Mesendoderm (in vitro differentiated cells): Measurements from ENCODE around the gene ZBTB18.

Source experiments
- DNase-seq: peaks from one replicate; pipeline ENCODE4 v3.0.0; 2013
- H2AK5ac ChIP-seq: 2 replicates; pipeline ENCODE4 v1.6.1; 2013; ENCODE audit warnings: low read length, inconsistent platforms
- H2BK120ac ChIP-seq: 2 replicates; pipeline ENCODE4 v1.6.1; 2013; ENCODE audit warnings: low read depth, mild to moderate bottlenecking, low read length, moderate library complexity, mixed read lengths
- H2BK15ac ChIP-seq: replicated peaks from 2 replicates; pipeline ENCODE4 v1.6.1; 2013; ENCODE audit warnings: low read depth, mild to moderate bottlenecking, moderate library complexity
- H2BK5ac ChIP-seq: 2 replicates; pipeline ENCODE4 v1.6.1; 2013; ENCODE audit warnings: low read length, inconsistent platforms
- H3K18ac ChIP-seq: 2 replicates; pipeline ENCODE4 v1.6.1; 2013; ENCODE audit warnings: mild to moderate bottlenecking, low read length, mixed read lengths
- H3K23ac ChIP-seq: one replicate; pipeline ENCODE4 v1.6.1; 2013; ENCODE audit warnings: low read length
- H3K27ac ChIP-seq: 2 replicates; pipeline ENCODE4 v1.5.1; 2013; ENCODE audit warnings: low read depth, mild to moderate bottlenecking, inconsistent platforms, low read length, moderate library complexity
- H3K27me3 ChIP-seq: 2 replicates; pipeline ENCODE4 v1.6.1; 2013; ENCODE audit warnings: low read length, control low read depth, mild to moderate bottlenecking, inconsistent platforms; ENCODE audit not compliant: insufficient read depth, poor library complexity
- H3K36me3 ChIP-seq: 2 replicates; pipeline ENCODE4 v1.6.1; 2013; ENCODE audit warnings: low read length, inconsistent platforms; ENCODE audit not compliant: control insufficient read depth, insufficient read depth
- H3K4ac ChIP-seq: one replicate; pipeline ENCODE4 v1.6.1; 2013; ENCODE audit warnings: low read depth, mild to moderate bottlenecking, low read length, moderate library complexity
- H3K4me1 ChIP-seq: 2 replicates; pipeline ENCODE4 v1.6.1; 2013; ENCODE audit warnings: low read depth, low read length, inconsistent platforms; ENCODE audit not compliant: control insufficient read depth
- H3K4me2 ChIP-seq: 2 replicates; pipeline ENCODE4 v1.6.1; 2013; ENCODE audit warnings: low read length
- H3K4me3 ChIP-seq: 2 replicates; pipeline ENCODE4 v1.5.1; 2013; ENCODE audit warnings: mild to moderate bottlenecking, low read length
- H3K56ac ChIP-seq: one replicate; pipeline ENCODE4 v1.6.1; 2013; ENCODE audit warnings: low read length
- H3K79me1 ChIP-seq: 2 replicates; pipeline ENCODE4 v1.6.1; 2013; ENCODE audit warnings: low read length, inconsistent platforms
- H3K79me2 ChIP-seq: 2 replicates; pipeline ENCODE4 v1.6.1; 2013; ENCODE audit warnings: mild to moderate bottlenecking, low read length; ENCODE audit not compliant: control insufficient read depth, insufficient read depth
- H3K9ac ChIP-seq: 2 replicates; pipeline ENCODE4 v1.6.1; 2013; ENCODE audit warnings: low read length, inconsistent platforms
- H4K5ac ChIP-seq: one replicate; pipeline ENCODE4 v1.6.1; 2013; ENCODE audit warnings: low read length
- H4K8ac ChIP-seq: one replicate; pipeline ENCODE4 v1.6.1; 2013; ENCODE audit warnings: low read depth, mild to moderate bottlenecking, control low read depth, low read length, moderate library complexity
- WGBS: extraction: QIAGEN DNeasy Blood & Tissue Kit; methylation state at CpG from one replicate; pipeline ENCODE4 v1.1.7; 2013; ENCODE audit warnings: low lambda C conversion rate, missing lambda C conversion rate; ENCODE audit not compliant: insufficient coverage; ENCODE audit errors: extremely low coverage; 5-methylcytosine and 5-hydroxymethylcytosine counted together

Gene ZBTB18

DNA sequence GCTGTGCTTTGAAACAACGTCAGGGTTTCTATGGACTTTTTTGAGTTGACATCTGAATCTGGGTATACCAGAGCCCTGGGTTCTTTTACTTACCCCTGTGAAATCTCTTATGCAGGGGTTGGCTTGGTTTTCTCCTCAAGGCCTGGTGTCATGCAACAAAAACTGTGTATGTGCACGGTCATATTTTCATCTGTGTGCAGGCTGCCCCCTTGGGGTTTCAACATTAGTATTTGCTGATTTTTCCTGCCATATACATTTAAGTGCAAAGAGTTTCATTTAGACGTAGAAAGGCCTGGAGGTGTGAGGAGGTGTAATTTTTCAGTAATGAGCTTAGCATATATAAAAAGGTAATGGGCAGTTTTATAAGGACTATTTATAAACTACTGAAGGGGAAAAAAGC, 22.0 kb upstream of the ZBTB18 start:
- Histone ChIP-seq H3K23ac (no peak overlapping the region), H2AK5ac (no peak overlapping the region), H3K79me1 (no peaks in the 10 kb centered on the region), H4K5ac (no peak overlapping the region), H4K8ac (no peak overlapping the region), H3K4me2 (no peak overlapping the region), H3K9ac (no peak overlapping the region), H3K4me3 (no peak overlapping the region), H2BK120ac (no peak overlapping the region), H2BK15ac (no peak overlapping the region), H3K56ac (no peak overlapping the region), H3K18ac (no peak overlapping the region), H3K27ac (no peak overlapping the region), H3K79me2 (no peaks in the 10 kb centered on the region), H3K4ac (no peak overlapping the region), H2BK5ac (no peak overlapping the region), H3K27me3 (no peaks in the 10 kb centered on the region), H3K36me3 (no peaks in the 10 kb centered on the region), H3K4me1 (no peaks in the 10 kb centered on the region)
- no CpG with 5 or more reads among the region's 3 CpGs for WGBS
- no peak for DNase-seq

- no peak overlapping the region for H3K18ac ChIP-seq
- H2BK5ac ChIP-seq: no peak overlapping the region
- H3K79me1 ChIP-seq: no peaks in the 10 kb centered on the region
- H4K8ac ChIP-seq: no peak overlapping the region
- no peak overlapping the region for H3K23ac ChIP-seq
- WGBS: no CpG with 5 or more reads among the region's 13 CpGs
- H2AK5ac ChIP-seq: no peak overlapping the region
- no peak for DNase-seq
- H3K27me3 ChIP-seq: no peaks in the 10 kb centered on the region
- no peak overlapping the region for H4K5ac ChIP-seq
- no peak overlapping the region for H2BK120ac ChIP-seq
- no peak overlapping the region for H3K56ac ChIP-seq
- H3K4me2 ChIP-seq: no peak overlapping the region
- no peaks in the 10 kb centered on the region for H3K79me2 ChIP-seq
- no peak overlapping the region for H3K9ac ChIP-seq
- no peaks in the 10 kb centered on the region for H3K36me3 ChIP-seq
- no peaks in the 10 kb centered on the region for H3K4me1 ChIP-seq
- H2BK15ac ChIP-seq: no peak overlapping the region
- no peak overlapping the region for H3K4ac ChIP-seq
- H3K27ac ChIP-seq: no peak overlapping the region
- H3K4me3 ChIP-seq: no peak overlapping the region
Observed at GRCh38 chr1:244030481-244031040, 20.5 kb upstream of the ZBTB18 start.

DNA sequence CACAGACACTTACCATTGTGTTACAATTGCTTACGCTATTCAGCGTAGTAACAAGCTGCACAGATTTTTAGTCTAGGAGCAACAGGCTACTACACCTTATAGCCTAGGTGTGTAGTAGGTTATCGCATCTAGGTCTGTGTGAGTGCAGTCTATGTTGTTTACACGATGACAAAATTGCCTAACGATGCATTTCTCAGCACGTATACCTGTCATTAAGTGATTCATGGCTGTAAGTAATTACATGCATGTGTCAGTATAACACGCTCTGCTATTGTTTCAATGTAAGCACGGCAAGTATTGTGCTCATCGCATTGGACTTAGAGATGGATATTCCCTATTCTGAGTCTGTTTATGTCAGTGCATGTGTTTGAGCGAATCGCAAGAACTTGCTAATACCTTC, 15.7 kb upstream of the ZBTB18 start:
- Histone ChIP-seq H3K23ac (no peak overlapping the region), H3K9ac (no peak overlapping the region), H2BK120ac (no peak overlapping the region), H3K4me3 (no peak overlapping the region), H3K4me1 (no peaks in the 10 kb centered on the region), H3K36me3 (no peaks in the 10 kb centered on the region), H2BK15ac (no peak overlapping the region), H3K27me3 (no peaks in the 10 kb centered on the region), H3K4me2 (no peak overlapping the region), H3K18ac (no peak overlapping the region), H4K8ac (no peak overlapping the region), H3K79me1 (no peaks in the 10 kb centered on the region), H3K56ac (no peak overlapping the region), H3K4ac (no peak overlapping the region), H2BK5ac (no peak overlapping the region), H3K27ac (no peak overlapping the region), H3K79me2 (no peaks in the 10 kb centered on the region), H2AK5ac (no peak overlapping the region), H4K5ac (no peak overlapping the region)
- DNase-seq: no peak
- WGBS: no CpG with 5 or more reads among the region's 11 CpGs

DNA sequence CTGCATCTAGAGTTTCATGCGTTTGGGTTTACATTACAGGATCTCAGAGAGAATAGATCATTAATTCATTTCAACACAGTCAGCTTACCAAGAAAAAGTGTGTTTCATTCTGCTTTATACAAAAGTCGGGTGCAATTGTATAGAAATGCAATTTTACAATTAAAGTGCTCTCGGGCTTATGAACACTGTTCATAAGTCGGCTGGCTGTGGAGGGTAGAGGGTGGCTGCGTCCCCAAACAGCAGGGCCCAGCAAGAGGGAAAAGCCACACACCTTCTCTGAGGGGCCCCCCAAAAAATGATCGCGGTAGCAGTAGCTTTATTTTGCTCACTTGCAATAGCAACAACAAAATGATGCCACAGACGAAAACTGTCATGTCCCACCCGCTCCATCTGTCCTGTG, 13.8 kb upstream of the ZBTB18 start:
- Histone ChIP-seq H3K18ac (no peak overlapping the region), H4K8ac (peak overlapping the region; percentile 13), H3K79me1 (no peaks in the 10 kb centered on the region), H3K79me2 (no peaks in the 10 kb centered on the region), H3K4me2 (no peak overlapping the region), H3K4me1 (no peaks in the 10 kb centered on the region), H3K4me3 (no peak overlapping the region), H3K9ac (no peak overlapping the region), H3K23ac (no peak overlapping the region), H3K27me3 (no peaks in the 10 kb centered on the region), H3K36me3 (no peaks in the 10 kb centered on the region), H2BK15ac (no peak overlapping the region), H3K56ac (no peak overlapping the region), H3K4ac (no peak overlapping the region), H2AK5ac (no peak overlapping the region), H2BK120ac (no peak overlapping the region), H3K27ac (no peak overlapping the region), H2BK5ac (no peak overlapping the region), H4K5ac (no peak overlapping the region)
- DNase-seq: no peak
- WGBS: no CpG with 5 or more reads among the region's 9 CpGs

- Histone ChIP-seq H3K56ac (no peak overlapping the region), H3K36me3 (no peaks in the 10 kb centered on the region), H3K4me3 (no peak overlapping the region), H3K4ac (no peak overlapping the region), H3K23ac (no peak overlapping the region), H3K9ac (no peak overlapping the region), H3K79me2 (no peaks in the 10 kb centered on the region), H3K79me1 (no peaks in the 10 kb centered on the region), H3K27me3 (no peaks in the 10 kb centered on the region), H3K4me2 (no peak overlapping the region), H2BK5ac (no peak overlapping the region), H3K27ac (no peak overlapping the region), H2AK5ac (no peak overlapping the region), H2BK120ac (no peak overlapping the region), H4K8ac (no peak overlapping the region), H2BK15ac (no peak overlapping the region), H3K4me1 (no peaks in the 10 kb centered on the region), H3K18ac (no peak overlapping the region), H4K5ac (no peak overlapping the region)
- no CpG with 5 or more reads among the region's 4 CpGs for WGBS
- no peak for DNase-seq
Observed at GRCh38 chr1:244041466-244042120, 9.5 kb upstream of the ZBTB18 start.

DNA sequence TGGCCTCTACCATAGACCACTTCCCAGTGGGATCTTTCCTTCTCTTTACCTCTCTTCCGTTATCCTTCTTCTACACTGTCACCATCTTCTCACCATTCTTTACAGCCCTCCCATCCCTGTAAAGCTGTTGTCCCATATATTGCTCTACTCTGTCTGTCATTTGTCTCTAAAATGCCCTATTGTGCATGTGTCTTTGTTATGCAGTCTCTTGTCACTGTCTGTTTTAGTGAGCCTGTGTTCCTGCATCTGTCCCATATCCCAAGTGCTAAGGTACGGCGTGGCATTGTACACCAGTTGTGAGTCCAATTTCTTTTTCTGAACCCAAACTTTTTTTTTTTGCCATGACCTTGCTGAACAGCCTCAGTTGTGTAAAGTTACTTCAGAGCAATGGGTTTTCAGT, 8.8 kb upstream of the ZBTB18 start:
- H3K23ac ChIP-seq: no peak overlapping the region
- no peaks in the 10 kb centered on the region for H3K79me1 ChIP-seq
- no peak overlapping the region for H2BK5ac ChIP-seq
- no peaks in the 10 kb centered on the region for H3K4me1 ChIP-seq
- DNase-seq: no peak
- H3K9ac ChIP-seq: no peak overlapping the region
- no peaks in the 10 kb centered on the region for H3K27me3 ChIP-seq
- no peak overlapping the region for H2BK120ac ChIP-seq
- H3K56ac ChIP-seq: no peak overlapping the region
- WGBS: no CpG with 5 or more reads among the region's 3 CpGs
- no peak overlapping the region for H4K8ac ChIP-seq
- H2AK5ac ChIP-seq: no peak overlapping the region
- no peak overlapping the region for H3K18ac ChIP-seq
- no peak overlapping the region for H3K4ac ChIP-seq
- H3K4me2 ChIP-seq: no peak overlapping the region
- H2BK15ac ChIP-seq: no peak overlapping the region
- no peaks in the 10 kb centered on the region for H3K79me2 ChIP-seq
- H3K4me3 ChIP-seq: no peak overlapping the region
- H4K5ac ChIP-seq: no peak overlapping the region
- H3K36me3 ChIP-seq: no peaks in the 10 kb centered on the region
- H3K27ac ChIP-seq: no peak overlapping the region
